ENCODE measurements around the gene IL17RC.
"Not testable (repeated sequence)": the region's sequence is repeated elsewhere in the genome, so short reads cannot be mapped to it uniquely, and the experiment has no call there.

IL17RC gene

GRCh38 chr3:9916734-9917680, at the start of gene IL17RC:
Gene IL17RC, plus strand, starts transcription at chr3:9917098. Its CDS starts 218 bp downstream, at chr3:9917316.
- peak; percentile 91 for DNase-seq (ENCODE audit: low spot score)

GRCh38 chr3:9867106-9867505, 49.8 kb upstream of the IL17RC start:
- no peak for DNase-seq (ENCODE audit: low spot score)

- no peak for DNase-seq (ENCODE audit: low spot score)
Measured at GRCh38 chr3:9869955-9870354, 46.9 kb upstream of the IL17RC start.

GRCh38 chr3:9870978-9871377, 45.9 kb upstream of the IL17RC start:
- no peak for DNase-seq (ENCODE audit: low spot score)

- not testable (repeated sequence) for DNase-seq (ENCODE audit: low spot score)
Measured at GRCh38 chr3:9872067-9872466, 44.8 kb upstream of the IL17RC start.

GRCh38 chr3:9875448-9875847, 41.5 kb upstream of the IL17RC start:
- DNase-seq (ENCODE audit: low spot score), result no peak

- DNase-seq (ENCODE audit: low spot score), result not testable (repeated sequence)
Measured at GRCh38 chr3:9876255-9876654, 40.6 kb upstream of the IL17RC start.

- no peak for DNase-seq (ENCODE audit: low spot score)
Measured at GRCh38 chr3:9876991-9877390, 39.9 kb upstream of the IL17RC start.

GRCh38 chr3:9878700-9879099, 38.2 kb upstream of the IL17RC start:
- no peak for DNase-seq (ENCODE audit: low spot score)

- no peak for DNase-seq (ENCODE audit: low spot score)
Measured at GRCh38 chr3:9879830-9880549, 36.9 kb upstream of the IL17RC start, which contains the start of gene CIDEC. Gene CIDEC, minus strand, starts transcription at chr3:9880253. Its CDS starts 1,767 bp downstream, at chr3:9878486.

GRCh38 chr3:9881441-9881840, 35.5 kb upstream of the IL17RC start:
- no peak for DNase-seq (ENCODE audit: low spot score)

GRCh38 chr3:9883706-9884554, 33.0 kb upstream of the IL17RC start:
- no peak for DNase-seq (ENCODE audit: low spot score)

GRCh38 chr3:9884555-9885165, 32.2 kb upstream of the IL17RC start:
- DNase-seq (ENCODE audit: low spot score), result peak; percentile 91

GRCh38 chr3:9886328-9886727, 30.6 kb upstream of the IL17RC start:
- no peak for DNase-seq (ENCODE audit: low spot score)

GRCh38 chr3:9887480-9887879, 29.4 kb upstream of the IL17RC start:
- no peak for DNase-seq (ENCODE audit: low spot score)

- no peak for DNase-seq (ENCODE audit: low spot score)
Measured at GRCh38 chr3:9888540-9888939, 28.4 kb upstream of the IL17RC start.

- DNase-seq (ENCODE audit: low spot score), result no peak
Measured at GRCh38 chr3:9889405-9889804, 27.5 kb upstream of the IL17RC start.

GRCh38 chr3:9890249-9891071, 26.4 kb upstream of the IL17RC start, which contains the start of gene JAGN1:
Gene JAGN1, plus strand, starts transcription at chr3:9890610. Its CDS starts 113 bp downstream, at chr3:9890723.
- DNase-seq (ENCODE audit: low spot score), result peak; percentile 90

- no peak for DNase-seq (ENCODE audit: low spot score)
Measured at GRCh38 chr3:9891072-9891622, 25.8 kb upstream of the IL17RC start.

GRCh38 chr3:9893739-9894138, 23.2 kb upstream of the IL17RC start:
- DNase-seq (ENCODE audit: low spot score), result no peak

All from hepatic stellate cell (primary cell).